CD4-positive, alpha-beta T cell treated with Interleukin-17A for 4 hours (primary cell): ENCODE results near the gene ATP13A3.
"Not testable (repeated sequence)": the region's sequence is repeated elsewhere in the genome, so short reads cannot be mapped to it uniquely, and the experiment has no call there.

Experiments used
- DNase-seq: peaks from one replicate; pipeline ENCODE4 v3.0.0-alpha.2; 2020; ENCODE audit warnings: mixed read lengths

ATP13A3 gene

GRCh38 chr3:194486540-194487288, at the start of gene ATP13A3:
Gene ATP13A3, minus strand, starts transcription at chr3:194487002. Its CDS starts 24,812 bp downstream, at chr3:194462190.
- peak; percentile 92 for DNase-seq

DNA sequence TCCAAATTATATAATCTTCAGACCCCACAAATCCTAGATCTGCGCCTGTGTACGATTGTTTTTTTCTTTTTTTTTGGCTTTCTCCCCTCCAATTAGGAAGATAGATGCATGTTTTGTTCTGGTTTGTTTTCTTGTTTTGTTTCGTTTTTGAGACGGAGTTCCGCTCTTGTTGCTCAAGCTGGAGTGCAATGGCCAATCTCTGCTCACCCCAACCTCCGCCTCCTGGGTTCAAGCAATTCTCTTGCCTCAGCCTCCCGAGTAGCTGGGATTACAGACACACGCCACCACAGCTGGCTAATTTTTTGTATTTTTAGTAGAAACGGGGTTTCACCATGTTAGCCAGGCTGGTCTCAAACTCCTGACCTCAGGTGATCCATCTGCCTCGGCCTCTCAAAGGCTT, 48.4 kb upstream of the ATP13A3 start:
- DNase-seq = not testable (repeated sequence)

GRCh38 chr3:194534243-194534642, 47.4 kb upstream of the ATP13A3 start:
- no peak for DNase-seq

DNA sequence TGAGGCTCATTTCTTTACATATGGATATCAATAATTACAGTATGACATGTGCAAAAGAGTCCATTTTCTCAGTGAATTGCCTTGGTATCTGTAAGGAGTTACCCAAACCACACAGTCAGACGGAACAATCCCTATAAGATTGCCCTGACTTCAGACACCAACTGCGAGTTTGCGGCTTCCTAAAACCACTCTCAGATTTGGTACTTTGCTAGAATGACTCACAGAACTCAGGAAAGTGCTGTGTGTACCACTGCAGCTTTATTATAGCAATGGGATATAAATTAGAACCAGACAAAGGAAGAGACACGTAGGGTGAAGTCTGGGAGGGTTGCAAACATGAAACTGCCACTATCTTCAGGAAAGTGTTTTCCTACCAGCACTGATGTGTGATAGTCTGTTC, 45.8 kb upstream of the ATP13A3 start:
- no peak for DNase-seq

DNA sequence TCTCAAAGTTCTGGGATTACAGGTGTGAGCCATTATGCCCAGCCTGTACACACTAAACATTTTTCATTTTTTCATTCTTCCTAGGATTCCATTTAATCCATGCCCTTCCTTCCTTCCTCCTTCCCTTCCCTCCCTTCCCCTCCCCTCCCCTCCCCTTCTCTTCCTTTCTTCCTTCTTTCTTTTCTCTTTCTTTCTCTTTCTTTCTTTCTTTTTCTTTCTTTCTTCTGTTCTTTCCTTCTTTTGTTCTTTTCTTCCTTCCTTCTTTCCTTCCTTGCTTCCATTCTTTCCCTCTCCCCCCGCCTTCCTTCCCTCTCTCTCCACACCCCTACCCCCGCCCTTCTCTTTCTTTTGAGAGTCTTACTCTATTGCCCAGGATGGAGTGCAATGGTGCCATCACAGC, 40.9 kb upstream of the ATP13A3 start:
- no peak for DNase-seq

DNA sequence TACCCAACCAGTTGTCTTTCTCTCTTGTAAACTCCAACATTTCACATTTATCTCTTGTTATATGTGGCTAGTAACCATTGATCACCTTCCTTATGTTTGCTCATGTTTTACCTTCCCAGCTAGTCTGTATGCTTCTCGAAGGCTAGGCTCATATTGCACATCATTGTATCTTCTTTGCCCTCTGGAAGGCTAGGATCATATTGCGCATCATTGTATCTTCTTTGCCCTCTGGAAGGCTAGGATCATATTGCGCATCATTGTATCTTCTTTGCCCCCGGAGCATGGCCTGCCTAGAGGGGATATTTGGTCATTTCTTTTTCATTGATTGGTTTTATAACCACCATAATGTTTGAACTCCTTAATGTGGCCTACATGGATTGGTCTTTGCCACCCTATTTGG, 39.4 kb upstream of the ATP13A3 start:
- DNase-seq = no peak

GRCh38 chr3:194522579-194523046, 35.8 kb upstream of the ATP13A3 start:
- DNase-seq = no peak

- no peak for DNase-seq
Observed at GRCh38 chr3:194521510-194522260, 34.9 kb upstream of the ATP13A3 start.

DNA sequence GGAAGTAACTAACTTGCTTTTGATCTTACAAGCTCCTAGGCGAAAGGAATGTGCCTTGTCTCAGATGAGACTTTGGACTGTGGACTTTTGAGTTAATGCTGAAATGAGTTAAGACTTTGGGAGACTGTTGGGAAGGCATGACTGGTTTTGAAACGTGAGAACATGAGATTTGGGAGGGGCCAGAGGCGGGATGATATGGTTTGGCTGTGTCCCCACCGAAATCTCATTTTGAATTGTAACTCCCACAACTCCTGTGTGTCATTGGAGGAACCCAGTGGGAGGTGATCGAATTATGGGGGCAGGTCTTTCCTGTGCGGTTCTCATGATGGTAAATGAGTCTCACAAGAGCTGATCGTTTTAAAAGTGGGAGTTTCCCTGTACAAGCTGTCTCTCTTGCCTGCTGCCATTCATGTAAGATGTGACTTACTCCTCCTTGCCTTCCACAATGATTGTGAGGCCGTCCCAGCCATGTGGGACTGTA, 33.9 kb upstream of the ATP13A3 start:
- not testable (repeated sequence) for DNase-seq

DNA sequence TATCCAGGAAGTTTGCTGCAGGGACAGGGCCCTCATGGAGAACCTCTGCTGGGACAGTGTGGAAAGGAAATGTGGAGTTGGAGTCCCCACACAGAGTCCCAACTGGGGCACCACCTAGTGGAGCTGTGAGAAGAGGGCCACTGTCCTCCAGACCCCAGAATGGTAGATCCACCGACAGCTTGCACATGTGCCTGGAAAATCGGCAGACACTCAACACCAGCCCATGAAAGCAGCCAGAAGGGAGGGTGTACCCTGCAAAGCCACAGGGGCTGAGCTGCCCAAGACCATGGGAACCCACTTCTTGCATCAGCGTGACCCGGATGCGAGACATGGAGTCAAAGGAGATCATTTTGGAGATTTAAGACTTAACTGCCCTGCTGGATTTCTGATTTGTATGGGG, 33.4 kb upstream of the ATP13A3 start:
- DNase-seq = not testable (repeated sequence)

DNA sequence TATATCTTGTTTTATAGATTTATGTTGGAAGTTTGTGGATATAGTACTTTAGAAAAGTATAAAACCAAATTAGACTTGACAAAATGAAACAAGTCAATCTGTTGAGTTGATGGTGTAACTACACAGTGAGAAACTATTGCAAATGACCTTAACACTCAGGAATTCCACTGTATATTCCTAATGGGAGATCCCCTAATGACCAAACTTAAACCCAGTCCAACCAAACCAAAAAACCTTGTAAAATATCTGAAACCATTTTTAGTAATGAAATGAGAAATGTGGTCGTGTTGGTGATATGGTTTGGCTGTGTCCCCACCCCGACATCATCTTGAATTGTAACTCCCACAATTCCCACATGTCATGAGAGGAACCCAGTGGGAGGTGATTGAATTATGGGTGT, 31.9 kb upstream of the ATP13A3 start:
- DNase-seq = no peak

DNA sequence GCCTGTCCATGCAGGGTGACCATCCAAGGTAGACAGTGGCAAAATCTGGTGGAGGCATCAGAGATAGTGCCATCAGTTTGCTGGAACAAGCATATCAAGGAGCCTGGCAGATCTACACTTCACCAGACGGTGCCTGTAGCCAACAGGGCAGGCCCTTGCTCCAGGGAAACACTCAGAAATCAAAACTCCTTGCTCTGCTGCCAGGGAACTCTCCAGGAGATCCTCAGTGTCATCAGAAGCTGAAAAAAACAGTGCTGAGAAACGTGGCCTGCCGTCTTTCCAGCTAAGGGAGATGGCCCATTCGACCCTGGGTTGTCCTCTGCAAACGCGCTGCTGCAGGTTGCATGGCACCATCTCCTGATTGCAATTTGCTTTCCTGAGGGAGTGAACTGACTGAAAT, 30.5 kb upstream of the ATP13A3 start:
- no peak for DNase-seq

- DNase-seq = peak; percentile 30
Observed at GRCh38 chr3:194514626-194515025, 27.8 kb upstream of the ATP13A3 start.

GRCh38 chr3:194512895-194513601, 26.2 kb upstream of the ATP13A3 start:
- no peak for DNase-seq

DNA sequence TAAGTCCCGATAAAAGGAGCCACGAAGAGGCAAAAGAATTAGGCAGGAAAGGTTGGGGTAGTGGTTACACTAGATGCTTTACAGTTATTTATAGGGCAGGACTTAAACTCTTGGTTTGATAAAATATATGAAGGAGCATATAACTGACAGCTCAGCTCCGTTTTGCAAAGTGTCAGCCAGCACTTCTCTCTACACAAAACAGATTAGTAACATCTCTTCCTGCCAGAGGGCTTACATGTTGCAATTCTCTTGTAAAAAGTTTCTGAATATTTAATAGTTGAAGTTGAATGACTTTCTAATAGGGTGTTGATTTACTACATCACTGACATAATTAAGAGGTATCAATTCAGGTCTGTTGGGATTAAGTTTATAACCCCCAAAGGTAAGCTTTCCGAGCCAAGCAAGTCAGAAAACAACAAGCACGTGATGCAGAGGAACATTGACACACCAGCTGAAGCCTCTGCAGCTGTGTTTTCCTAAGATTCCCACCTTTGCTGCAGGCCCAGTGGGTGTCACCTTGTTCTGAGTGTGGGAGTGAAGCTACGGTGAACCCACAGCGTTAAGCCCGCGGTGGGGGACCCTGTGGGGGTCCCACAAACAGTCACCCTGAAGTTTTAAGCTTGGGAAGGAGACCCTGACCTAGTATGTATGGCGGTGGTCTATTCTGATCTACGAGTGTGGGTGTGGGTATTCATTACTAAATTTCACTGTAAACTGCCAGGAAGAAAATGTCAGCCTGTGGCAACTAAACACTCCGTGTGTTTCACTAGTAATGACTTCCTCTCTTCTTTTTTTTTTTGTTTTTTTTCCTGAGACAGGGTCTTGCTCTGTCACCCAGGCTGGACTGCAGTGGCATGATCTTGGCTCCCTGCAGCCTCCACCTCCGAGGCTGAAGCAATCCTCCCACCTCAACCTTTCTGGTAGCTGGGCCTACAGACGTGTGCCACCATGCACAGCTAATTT, 22.0 kb upstream of the ATP13A3 start:
- DNase-seq = no peak

DNA sequence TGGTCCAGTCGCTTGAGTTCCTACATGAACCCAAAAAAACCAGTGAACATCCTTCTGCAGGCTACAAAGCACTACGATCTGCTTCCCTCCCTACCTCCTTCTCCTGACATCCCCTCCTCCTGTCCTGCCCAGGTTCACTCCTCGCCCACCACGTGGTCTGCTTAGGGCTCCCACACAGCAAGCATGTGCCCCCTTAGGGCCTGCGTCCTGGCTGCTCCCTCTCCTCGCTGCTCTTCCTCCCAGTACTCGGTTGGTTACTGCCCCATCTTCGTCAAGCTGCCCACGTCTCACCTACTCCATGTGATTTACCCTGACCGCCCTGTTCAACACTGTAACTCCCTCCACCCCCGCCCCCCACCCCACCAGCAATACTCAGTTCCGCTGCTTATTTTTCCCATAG, 20.8 kb upstream of the ATP13A3 start:
- no peak for DNase-seq

DNA sequence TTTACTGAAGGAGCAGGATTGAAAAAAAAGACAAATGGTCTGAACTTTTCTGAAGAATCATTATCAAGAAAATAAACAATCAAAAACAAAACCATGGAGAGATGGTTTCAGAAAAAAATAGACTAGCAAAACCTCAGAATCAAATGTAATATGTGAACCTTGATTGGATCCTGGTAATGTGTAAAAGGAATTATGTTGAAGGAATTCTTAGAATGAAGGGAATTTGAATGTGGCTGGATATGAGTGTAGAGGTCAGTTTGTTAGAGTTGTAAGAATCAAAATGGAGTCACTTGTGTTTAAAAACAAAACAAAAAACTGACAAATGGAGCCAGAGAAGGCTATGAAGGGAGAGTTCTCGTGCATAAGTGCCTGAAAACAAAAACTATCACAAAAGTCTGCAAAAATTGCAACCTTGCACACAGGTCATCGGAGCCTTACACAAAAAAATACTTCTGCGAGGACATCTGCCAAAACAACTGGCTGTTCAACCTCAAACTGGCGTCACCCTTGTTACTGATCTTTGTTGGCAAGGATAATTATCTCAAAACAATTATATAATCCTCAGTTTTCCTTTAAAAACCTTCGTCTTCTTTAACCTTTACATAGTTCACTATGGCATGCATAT, 19.1 kb upstream of the ATP13A3 start:
- DNase-seq = no peak

DNA sequence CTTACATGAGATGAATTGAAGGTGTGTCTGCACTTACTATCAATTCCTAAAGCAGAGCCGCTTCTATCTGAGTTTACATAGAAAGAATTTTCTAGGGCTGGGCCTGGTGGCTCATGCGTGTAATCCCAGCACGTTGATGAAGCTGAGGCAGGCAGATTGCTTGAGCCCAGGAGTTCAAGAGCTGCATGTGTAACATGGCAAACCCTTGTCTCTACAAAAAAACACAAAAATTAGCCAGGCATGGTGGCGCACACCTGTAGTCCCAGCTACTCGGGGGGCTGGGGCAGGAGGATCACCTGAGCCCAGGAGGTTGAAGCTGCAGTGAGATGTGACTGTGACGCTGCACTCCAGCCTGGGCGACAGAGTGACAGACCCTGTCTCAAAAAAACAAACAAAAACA, 18.1 kb upstream of the ATP13A3 start:
- no peak for DNase-seq

GRCh38 chr3:194504146-194504545, 17.3 kb upstream of the ATP13A3 start:
- no peak for DNase-seq

- DNase-seq = no peak
Observed at GRCh38 chr3:194503081-194503531, 16.3 kb upstream of the ATP13A3 start.

DNA sequence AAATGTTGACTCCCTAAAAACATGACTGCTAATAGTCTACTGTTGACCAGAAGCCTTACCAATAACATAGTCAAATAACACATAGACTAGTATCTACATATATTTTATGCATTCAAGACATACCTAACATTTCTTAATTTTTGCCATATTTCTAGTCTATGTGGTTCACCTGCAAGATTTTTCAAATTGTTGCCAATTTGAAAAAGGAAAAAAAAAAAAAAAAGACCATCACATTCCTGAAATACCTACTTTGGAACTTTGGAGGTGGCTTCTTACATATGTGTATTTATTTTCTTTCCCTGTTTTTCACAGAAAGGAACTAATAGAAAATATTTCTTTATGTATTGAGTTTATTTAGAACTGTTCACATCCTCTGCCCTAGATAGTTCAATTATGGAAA, 13.4 kb upstream of the ATP13A3 start:
- no peak for DNase-seq

GRCh38 chr3:194499516-194499915, 12.7 kb upstream of the ATP13A3 start:
- DNase-seq = not testable (repeated sequence)
